Left renal pelvis (tissue), 4 donors: ENCODE measurements around the gene MAPK7. TPM values are rescaled to one million over a fixed set of nuclear protein-coding genes. Genes with fewer than 3 reads are reported as not detected.

Experiments
- DNase-seq, 4 donors: peaks; one replicate each; pipeline ENCODE4 v3.0.0-alpha.2; 2013; ENCODE audit warnings: low read depth in 4 of 4, low spot score in 3 of 4
- polyA plus RNA-seq, 4 donors: library from polyadenylated mRNA; unstranded; fragments of 120-200 nt; gene quantifications; one replicate each; pipeline ENCODE4 v1.2.1, GENCODE V29; 2013; ENCODE audit not compliant: insufficient read length in 4 of 4

MAPK7 gene
- polyA plus RNA-seq, 4 donors, result 22.0 to 33.1 (median 27.7) TPM

DNA sequence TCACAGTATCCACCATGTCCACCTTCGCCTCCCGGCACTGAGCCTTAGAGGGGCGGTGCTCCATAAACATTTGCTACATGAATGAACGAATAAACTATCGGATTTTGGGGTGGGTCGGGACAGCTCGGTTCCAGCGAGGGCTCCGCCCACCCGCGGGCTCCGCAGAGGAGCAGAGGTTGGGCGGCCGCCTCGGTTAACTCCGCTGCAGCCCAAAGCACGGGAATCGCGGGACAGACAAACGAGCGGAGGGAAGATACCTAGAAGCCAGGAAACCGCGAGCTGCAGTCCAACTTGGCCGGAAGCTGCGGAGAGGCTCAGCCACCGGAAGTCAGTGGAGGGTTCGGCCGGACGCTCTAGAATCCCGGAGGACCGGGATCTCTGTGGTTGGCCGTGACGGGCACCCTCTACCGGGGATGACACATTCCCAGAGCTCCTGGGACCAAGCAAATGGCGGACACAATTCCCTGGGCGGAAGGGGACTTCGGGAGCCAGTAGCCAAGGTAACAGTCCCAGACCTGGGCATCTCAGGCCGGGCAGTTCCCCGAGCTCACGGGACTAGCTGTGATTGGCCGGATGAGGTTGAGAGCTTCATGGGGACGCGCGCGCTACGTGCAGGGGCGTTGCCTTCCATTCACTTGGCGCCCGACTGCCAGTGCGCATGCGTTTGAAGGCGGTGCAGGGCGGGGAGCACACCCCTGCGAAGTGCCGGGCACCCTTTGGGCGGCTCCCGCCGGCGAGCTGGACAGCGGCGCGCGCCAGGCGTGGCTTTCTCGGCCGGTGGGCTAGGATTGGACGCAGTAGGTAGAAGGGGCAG is 489 bp upstream of the MAPK7 start:
- DNase-seq, result peak; percentile 95 to 98 (median 96)

DNA sequence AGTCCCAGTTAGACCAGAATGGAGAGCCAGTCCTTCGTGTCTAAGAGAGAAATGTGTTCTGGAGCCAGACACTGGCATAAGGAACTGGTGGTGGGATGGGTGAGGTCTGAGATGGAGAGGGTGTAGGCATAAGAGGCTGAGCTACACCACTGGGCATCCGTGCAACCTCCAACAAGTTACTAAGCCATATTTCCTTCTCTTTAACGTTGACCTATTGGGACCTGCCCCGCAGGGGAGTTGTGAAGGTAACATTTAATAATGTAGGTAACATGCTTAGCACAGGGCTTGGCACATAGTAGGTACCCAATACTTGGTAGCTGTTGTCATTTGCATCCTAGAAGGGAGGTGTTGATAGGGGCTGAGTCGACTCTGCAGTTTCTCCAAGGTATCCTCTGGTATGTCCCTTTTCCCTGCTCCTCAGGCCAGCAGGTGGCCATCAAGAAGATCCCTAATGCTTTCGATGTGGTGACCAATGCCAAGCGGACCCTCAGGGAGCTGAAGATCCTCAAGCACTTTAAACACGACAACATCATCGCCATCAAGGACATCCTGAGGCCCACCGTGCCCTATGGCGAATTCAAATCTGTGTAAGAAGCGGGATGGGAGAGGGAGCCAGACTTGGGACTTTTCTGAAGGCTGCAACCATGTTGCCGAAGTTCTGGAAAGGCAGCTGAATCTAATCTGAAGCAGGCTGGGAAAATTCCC is 1.2 kb downstream of the MAPK7 start:
- DNase-seq, result no peak

DNA sequence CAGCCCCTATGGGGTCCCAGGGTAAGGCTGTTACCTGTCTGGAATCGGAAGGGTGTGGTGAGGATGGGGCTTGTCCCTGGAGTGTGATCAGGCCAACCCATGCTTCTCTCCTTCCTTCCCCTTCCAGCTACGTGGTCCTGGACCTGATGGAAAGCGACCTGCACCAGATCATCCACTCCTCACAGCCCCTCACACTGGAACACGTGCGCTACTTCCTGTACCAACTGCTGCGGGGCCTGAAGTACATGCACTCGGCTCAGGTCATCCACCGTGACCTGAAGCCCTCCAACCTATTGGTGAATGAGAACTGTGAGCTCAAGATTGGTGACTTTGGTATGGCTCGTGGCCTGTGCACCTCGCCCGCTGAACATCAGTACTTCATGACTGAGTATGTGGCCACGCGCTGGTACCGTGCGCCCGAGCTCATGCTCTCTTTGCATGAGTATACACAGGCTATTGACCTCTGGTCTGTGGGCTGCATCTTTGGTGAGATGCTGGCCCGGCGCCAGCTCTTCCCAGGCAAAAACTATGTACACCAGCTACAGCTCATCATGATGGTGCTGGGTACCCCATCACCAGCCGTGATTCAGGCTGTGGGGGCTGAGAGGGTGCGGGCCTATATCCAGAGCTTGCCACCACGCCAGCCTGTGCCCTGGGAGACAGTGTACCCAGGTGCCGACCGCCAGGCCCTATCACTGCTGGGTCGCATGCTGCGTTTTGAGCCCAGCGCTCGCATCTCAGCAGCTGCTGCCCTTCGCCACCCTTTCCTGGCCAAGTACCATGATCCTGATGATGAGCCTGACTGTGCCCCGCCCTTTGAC is 2.4 kb downstream of the MAPK7 start:
- DNase-seq, result no peak

DNA sequence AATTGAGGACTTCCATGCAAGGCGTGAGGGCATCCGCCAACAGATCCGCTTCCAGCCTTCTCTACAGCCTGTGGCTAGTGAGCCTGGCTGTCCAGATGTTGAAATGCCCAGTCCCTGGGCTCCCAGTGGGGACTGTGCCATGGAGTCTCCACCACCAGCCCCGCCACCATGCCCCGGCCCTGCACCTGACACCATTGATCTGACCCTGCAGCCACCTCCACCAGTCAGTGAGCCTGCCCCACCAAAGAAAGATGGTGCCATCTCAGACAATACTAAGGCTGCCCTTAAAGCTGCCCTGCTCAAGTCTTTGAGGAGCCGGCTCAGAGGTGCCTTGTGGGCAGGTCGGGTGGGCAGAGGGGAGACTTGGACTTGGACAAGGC is 3.1 kb downstream of the MAPK7 start:
- DNase-seq, result no peak

DNA sequence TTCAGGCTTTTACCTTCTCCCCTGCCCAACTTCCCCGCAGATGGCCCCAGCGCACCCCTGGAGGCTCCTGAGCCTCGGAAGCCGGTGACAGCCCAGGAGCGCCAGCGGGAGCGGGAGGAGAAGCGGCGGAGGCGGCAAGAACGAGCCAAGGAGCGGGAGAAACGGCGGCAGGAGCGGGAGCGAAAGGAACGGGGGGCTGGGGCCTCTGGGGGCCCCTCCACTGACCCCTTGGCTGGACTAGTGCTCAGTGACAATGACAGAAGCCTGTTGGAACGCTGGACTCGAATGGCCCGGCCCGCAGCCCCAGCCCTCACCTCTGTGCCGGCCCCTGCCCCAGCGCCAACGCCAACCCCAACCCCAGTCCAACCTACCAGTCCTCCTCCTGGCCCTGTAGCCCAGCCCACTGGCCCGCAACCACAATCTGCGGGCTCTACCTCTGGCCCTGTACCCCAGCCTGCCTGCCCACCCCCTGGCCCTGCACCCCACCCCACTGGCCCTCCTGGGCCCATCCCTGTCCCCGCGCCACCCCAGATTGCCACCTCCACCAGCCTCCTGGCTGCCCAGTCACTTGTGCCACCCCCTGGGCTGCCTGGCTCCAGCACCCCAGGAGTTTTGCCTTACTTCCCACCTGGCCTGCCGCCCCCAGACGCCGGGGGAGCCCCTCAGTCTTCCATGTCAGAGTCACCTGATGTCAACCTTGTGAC is 3.6 kb downstream of the MAPK7 start:
- DNase-seq, result no peak

DNA sequence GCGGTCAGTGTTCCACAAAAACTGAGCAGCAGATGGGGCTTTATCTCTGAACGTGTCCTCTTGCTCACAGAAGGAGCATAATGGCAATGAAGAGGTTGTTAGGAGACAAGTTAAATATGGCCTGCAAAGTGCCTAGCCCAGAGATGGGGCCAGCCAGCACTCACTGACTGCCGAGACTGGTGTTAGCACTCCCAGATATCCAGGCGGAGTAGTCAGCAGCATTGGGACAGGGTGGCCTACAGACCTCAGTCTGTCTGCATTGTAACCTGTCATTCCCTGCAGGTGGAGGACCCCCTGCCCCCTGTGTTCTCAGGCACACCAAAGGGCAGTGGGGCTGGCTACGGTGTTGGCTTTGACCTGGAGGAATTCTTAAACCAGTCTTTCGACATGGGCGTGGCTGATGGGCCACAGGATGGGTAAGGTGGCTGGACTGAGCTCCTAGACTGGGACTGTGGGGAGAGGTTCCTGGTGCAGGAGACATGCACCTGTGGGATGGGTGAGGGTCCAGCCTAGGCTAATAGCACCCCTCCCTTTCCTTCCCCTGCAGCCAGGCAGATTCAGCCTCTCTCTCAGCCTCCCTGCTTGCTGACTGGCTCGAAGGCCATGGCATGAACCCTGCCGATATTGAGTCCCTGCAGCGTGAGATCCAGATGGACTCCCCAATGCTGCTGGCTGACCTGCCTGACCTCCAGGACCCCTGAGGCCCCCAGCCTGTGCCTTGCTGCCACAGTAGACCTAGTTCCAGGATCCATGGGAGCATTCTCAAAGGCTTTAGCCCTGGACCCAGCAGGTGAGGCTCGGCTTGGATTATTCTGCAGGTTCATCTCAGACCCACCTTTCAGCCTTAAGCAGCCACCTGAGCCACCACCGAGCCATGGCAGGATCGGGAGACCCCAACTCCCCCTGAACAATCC is 4.5 kb downstream of the MAPK7 start:
- DNase-seq, result no peak

DNA sequence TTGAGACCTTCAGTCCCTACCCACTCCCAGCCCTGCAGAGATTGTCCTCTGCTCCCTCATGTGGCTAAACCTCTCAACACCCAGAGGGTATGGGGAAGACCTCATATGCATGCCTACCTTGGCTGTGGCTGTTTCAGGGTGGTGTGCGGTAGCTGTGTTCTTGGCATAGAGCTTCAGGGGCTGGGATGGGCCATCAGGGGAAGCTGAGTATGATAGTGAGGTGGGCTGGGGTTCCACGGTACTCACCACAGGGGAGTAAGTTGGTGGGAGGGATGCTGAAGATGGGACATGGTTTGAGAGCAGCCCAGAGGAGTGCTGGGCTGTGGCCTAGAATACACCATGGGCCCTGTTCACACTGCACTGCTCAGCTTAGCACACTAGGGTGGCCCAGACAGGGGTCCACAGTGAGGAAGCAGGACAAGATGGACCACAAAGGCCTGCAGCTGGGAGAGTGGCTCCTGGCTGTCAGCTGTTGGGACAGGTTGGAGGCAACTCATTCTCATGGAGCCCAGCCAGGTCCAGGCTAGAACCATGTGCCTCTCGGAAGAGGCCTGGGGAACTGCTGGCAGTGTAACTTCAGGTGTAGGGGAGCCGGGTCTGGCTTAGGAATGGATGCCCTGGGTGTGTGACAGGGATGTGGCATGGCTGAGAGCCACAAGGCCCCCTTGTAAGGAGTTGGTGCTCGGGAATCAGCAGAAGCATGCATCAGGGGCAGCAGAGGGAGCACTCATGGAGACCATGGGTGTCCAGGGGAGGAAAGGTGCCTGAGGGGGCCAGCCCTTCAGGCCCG is 5.6 kb downstream of the MAPK7 start:
- DNase-seq, result no peak

DNA sequence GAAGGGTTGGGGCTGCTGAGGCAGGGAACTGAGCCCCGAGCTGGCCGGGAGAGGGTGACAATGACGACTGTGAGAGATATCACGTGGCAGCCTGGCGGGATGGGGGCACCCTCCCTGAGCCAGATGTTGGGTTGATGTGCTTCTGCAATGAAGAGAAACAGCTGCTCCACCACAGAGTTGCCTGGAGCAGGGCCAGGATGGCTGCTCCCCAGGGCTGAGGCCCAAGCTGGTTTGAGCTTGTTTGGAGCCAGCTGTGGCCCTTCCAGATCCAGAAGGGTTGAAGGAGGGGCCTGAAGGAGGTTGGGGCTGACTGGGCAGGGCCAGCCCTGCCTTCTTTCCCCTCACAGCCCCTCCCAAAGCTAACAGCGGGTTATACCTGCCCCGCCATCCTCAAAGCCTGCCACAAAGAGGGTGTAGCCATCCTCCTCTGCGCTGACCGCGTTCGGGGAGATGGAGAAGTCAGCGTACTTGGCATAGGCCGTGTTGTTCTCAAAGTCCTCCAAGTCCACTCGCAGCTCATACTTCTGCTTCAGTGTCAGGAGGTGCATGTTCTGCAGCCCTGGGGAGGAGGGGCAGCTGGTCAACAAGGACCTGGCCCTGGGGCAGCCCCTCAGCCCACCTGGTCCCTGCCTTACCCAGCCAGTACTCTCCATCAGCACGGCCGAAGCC is 6.6 kb downstream of the MAPK7 start:
- peak in 2 of 4 donors; percentile 72 to 81 for DNase-seq

DNA sequence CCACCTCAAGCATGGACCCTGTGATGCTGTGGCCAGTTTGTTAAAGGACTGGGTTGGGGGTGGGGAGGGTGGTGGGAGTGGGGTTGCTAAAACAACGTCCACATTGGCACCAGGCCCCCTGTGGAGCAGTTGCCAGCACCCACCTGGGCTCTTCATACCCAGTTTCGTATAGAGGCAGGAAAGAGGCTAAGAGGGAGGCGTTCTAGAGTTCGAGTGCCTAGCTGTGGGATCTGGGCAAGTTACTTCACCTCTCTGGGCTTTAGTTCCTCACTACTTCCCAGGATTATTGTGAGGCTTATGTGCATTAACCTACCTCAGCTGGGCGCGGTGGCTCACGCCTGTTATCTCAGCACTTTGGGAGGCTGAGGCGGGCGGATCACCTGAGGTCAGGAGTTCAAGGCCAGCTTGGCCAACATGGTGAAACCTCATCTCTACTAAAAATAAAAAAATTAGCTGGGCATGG is 7.3 kb downstream of the MAPK7 start:
- no peak for DNase-seq

DNA sequence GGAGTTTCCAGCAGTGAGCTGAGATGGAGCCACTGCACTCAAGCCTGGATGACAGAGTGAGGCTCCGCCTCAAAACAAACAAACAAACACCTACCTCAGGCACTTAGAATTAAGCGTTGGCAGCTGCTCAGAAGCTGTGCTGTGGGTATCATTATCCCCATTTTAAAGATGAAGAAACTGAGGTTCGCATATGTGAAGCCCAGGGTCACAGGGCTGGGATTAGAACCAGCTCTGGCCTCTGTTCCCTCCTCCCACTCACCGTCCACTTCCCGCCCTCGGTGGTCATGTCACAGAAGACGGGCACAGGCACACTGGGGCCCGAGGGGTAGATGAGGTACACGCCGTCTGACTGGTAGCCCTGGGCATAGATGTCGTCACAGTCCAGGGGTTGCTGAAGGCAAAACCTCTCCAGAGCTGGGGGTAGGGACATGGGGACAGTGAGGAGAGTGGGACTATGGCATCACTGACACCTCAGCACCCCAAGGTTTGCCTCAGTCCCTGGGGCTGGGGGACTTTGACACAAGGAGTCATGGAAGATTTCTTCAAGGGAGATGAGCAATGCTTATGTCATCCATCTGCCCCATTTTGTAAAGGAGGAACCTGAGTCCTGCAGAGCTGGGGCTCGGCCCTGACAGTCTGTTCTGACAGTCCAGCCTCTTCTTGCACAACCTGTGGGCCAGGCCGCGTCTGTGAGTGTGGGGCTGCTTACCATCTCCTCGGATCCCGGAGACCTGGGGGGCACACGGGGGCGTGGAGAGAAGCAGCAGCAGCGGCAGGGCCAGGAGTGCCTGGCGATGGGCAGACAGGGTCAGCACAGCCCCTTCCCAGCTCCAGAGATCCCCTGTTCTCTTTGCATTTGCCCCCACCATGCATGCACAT is 8.0 kb downstream of the MAPK7 start:
- no peak for DNase-seq

DNA sequence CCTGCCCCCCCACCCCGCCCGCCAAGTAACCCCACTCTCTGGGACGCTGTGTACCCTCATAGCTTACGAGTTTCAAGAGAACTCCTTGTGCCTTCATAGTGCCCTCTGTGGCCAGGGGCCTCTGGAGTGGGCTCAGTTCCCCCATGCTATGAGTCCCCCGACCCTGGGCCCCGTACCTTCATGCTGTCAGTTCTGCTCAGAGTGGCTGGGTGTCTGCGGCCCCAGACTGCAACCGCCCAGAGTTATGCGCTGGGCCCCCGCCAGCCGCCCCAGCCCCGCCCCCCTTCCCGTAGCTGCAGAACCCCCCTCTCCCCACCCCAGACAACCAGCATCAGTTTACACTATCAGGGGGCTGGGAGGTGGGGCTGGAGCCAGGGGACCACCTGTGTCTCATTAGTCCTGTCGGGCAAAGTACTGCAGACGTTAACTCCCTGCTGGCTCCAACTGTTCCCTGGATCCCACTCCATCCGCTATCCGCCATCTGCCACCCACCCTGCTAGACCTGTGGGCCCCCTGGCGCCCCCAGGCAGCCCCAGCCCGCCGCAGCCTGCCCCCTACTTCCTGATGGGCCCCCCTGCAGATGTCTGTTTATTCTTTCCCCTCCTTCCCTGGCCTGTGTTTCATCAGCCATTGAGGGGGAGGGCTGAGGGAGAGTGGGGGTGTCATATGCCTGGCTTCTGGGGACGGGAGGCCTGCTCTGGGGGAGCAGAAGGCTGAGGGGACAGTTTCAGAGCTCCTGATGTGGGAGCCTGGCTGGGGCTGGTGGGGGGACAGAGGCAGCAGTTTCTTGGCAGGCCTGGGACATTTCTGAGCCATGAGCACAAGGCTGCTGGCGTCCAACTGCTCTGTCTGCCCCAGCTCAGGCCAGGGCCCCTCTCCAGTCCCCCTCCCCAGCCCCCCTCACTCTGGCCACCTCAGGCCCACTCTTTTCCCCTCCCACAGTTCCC is 8.9 kb downstream of the MAPK7 start, which contains the start of gene MFAP4:
MFAP4 (minus strand) TSS at position 217 of the 947 bp plus-strand sequence; CDS start at position 182, 35 bp downstream.
- peak in 3 of 4 donors; percentile 70 to 78 (median 77) for DNase-seq

DNA sequence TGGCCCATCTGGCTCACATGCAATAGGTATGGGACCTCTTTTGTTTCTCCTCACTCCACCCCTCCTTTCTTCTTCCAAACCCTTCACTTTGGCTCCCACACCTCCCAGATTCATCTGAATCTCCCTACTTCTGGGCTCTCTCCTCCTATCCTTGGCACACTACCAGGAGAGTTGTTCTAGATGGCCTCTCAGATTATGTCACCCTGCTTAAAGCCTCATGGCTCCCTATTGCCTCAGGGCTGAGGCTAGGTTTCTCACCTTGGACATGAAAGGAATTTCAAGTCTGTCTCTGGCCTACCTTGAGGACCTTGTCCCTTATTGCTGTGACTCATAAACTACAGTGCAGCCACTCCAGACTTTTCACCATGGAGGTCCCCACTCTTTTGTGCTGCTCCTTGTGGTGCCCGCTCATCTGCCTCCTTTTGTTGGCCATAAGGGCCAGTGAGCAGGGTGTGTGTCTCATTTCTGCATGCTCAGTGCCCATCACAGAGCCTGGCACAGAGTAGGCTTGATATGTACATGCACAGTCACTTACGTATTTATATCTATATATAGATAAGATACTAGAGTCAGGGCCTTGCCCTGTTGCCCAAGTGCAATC is 9.7 kb downstream of the MAPK7 start:
- no peak for DNase-seq

DNA sequence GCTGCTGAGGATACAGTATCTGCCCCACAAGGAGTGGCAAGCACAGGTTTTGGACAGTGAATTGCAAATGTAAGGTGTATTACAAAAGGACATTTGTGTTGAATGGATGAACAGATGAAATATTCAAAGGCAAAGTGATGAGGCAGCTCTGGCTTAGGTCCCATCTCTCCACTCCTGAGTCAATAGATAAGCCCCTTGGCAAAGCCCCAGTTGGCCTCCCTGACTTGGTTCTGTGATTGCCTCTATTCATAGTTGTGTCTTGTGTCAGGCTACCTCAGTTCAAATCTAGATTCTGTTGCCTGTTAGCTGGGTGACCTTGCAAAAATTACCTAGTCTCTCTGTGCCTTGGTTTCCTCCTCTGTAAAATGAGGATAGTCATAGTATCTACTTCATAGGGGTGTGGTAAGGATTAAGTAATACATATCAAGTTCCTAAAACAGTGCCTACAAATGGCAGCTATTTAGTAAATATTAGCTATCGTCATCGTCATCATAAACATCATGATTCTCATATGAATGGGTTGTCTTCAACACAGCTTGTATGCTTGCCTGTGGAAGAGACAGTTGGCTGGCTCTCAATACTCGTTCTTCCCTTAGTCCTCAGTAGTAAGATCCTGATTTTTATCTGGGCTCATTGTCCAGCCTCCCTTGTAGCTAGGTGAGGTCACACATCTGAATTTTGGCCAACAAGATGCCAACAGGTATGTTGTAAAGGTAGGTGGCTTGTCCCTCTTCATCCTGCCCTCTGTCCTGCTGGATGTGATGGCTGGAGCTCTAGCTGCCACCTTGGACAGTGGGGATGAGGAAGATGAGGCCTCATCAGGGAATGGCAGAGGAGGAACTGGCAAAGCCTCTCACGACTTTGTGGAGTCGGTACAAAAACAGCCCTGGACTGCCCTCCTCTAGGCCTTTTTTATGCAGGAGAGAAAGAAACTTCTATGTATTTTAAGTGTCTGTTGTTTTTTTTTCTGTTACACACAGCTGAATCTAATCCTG is 10.8 kb downstream of the MAPK7 start:
- DNase-seq, result no peak

DNA sequence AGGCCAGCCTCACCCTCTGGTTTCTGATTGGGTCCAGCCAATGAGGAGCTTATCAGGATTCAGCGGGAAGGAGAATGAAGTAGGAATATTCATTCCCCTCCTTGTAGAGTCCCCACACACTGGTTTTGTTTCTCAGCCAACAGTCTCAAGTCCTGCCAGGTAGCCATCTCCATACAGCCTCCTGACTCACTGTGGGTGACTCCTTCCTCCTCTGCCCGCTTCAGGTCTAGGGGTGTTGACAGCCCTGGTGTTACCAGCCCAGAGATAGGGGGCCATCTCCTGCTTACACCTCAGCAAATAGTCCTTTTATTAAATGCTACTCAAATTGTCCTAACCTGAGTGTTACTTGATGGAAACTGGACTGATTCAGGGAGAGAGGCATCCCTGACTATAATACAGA is 12.7 kb downstream of the MAPK7 start:
- no peak for DNase-seq
